Measurements from ENCODE around the gene HOXA6.

DNA sequence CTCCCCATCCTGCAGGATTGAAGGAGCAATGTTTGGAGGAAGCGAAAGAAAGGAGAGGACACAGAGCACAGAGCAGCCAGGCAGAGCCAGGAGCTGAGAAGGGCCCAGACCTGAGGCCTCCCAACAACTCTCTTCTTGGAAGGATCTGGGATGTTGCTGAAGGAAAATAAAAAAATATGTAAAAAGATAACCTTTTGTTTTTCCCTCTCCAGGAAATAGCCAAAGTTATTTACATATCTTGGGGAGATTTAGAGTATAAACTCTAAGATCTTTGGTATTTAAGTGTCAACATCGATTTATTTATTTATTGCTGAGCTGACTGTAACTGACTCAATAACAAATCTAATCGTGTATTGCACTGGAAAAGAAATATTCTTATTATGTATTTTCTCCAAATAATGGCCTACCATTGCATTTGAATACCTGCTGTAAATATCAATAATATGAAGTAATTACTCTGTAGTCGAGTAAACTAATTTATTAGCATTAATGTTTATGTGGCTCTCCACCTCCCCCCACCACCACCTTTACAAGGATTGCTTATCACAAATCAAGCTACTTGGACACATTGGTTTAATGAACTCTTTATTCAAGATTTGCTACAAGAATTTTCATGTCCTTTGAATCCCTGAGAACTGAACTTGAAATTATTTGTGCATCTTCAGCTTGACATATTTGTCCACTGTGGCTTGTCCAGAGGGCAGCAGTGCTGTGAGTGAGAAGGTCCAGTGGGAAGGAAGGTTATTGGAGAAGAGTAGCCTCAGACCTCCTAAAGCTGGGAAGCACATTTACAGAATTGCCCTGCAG, 39.3 kb upstream of the HOXA6 start:
- no peak for TF ChIP-seq SMARCB1 (IDR thresholded peaks at IDR 0.05; ENCODE audit: insufficient read length, low read depth)
- TF ChIP-seq, protein P1, sequence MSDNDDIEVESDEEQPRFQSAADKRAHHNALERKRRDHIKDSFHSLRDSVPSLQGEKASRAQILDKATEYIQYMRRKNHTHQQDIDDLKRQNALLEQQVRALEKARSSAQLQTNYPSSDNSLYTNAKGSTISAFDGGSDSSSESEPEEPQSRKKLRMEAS (CRISPR knock-in tag; IDR thresholded peaks at IDR 0.05), result no peak
- TF ChIP-seq, protein P2, sequence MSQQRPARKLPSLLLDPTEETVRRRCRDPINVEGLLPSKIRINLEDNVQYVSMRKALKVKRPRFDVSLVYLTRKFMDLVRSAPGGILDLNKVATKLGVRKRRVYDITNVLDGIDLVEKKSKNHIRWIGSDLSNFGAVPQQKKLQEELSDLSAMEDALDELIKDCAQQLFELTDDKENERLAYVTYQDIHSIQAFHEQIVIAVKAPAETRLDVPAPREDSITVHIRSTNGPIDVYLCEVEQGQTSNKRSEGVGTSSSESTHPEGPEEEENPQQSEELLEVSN (IDR thresholded peaks at IDR 0.05; ENCODE audit: borderline replicate concordance in 1 of 2, extremely low read depth in 1 of 2, insufficient read depth in 1 of 2, insufficient read length in 1 of 2, low read depth in 1 of 2, low read length in 1 of 2, poor library complexity in 1 of 2, severe bottlenecking in 1 of 2), result no peak
- TF ChIP-seq, protein P3, sequence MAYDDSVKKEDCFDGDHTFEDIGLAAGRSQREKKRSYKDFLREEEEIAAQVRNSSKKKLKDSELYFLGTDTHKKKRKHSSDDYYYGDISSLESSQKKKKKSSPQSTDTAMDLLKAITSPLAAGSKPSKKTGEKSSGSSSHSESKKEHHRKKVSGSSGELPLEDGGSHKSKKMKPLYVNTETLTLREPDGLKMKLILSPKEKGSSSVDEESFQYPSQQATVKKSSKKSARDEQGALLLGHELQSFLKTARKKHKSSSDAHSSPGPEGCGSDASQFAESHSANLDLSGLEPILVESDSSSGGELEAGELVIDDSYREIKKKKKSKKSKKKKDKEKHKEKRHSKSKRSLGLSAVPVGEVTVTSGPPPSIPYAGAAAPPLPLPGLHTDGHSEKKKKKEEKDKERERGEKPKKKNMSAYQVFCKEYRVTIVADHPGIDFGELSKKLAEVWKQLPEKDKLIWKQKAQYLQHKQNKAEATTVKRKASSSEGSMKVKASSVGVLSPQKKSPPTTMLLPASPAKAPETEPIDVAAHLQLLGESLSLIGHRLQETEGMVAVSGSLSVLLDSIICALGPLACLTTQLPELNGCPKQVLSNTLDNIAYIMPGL (CRISPR knock-in tag; IDR thresholded peaks at IDR 0.05), result no peak
- no peak for TF ChIP-seq POLR2AphosphoS2 (IDR thresholded peaks at IDR 0.05; ENCODE audit: low read length)
- TF ChIP-seq PHF20 (IDR thresholded peaks at IDR 0.05; ENCODE audit: partially characterized antibody), result no peak
- TF ChIP-seq RAD51 (IDR thresholded peaks at IDR 0.05; ENCODE audit: borderline replicate concordance, low read depth), result no peak
- TF ChIP-seq CBX5 (IDR thresholded peaks at IDR 0.05; ENCODE audit: borderline replicate concordance, low read depth), result no peak
- no peak for TF ChIP-seq RBM22 (IDR thresholded peaks at IDR 0.05; ENCODE audit: low read depth, low read length, poor library complexity, severe bottlenecking)
- TF ChIP-seq, protein P4, sequence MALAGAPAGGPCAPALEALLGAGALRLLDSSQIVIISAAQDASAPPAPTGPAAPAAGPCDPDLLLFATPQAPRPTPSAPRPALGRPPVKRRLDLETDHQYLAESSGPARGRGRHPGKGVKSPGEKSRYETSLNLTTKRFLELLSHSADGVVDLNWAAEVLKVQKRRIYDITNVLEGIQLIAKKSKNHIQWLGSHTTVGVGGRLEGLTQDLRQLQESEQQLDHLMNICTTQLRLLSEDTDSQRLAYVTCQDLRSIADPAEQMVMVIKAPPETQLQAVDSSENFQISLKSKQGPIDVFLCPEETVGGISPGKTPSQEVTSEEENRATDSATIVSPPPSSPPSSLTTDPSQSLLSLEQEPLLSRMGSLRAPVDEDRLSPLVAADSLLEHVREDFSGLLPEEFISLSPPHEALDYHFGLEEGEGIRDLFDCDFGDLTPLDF (CRISPR knock-in tag; IDR thresholded peaks at IDR 0.05), result no peak
- TF ChIP-seq ZNF274 (IDR thresholded peaks at IDR 0.05; ENCODE audit: borderline replicate concordance, low read depth, low read length), result no peak
- TF ChIP-seq, protein P5, sequence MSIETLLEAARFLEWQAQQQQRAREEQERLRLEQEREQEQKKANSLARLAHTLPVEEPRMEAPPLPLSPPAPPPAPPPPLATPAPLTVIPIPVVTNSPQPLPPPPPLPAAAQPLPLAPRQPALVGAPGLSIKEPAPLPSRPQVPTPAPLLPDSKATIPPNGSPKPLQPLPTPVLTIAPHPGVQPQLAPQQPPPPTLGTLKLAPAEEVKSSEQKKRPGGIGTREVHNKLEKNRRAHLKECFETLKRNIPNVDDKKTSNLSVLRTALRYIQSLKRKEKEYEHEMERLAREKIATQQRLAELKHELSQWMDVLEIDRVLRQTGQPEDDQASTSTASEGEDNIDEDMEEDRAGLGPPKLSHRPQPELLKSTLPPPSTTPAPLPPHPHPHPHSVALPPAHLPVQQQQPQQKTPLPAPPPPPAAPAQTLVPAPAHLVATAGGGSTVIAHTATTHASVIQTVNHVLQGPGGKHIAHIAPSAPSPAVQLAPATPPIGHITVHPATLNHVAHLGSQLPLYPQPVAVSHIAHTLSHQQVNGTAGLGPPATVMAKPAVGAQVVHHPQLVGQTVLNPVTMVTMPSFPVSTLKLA (conservative IDR thresholded peaks at IDR 0.05), result no peak
- TF ChIP-seq, protein P6, sequence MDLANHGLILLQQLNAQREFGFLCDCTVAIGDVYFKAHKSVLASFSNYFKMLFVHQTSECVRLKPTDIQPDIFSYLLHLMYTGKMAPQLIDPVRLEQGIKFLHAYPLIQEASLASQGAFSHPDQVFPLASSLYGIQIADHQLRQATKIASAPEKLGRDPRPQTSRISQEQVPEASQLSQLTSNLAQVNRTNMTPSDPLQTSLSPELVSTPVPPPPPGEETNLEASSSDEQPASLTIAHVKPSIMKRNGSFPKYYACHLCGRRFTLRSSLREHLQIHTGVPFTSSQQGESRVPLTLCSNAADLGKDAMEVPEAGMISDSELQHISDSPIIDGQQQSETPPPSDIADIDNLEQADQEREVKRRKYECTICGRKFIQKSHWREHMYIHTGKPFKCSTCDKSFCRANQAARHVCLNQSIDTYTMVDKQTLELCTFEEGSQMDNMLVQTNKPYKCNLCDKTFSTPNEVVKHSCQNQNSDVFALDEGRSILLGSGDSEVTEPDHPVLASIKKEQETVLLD (IDR thresholded peaks at IDR 0.05), result no peak
- TF ChIP-seq CHD2 (IDR thresholded peaks at IDR 0.05; ENCODE audit: low read depth, low read length), result no peak
